GM21515 (cell line): ENCODE results near the gene AIDA.
"Not testable (repeated sequence)": the region's sequence is repeated elsewhere in the genome, so short reads cannot be mapped to it uniquely, and the experiment has no call there.

Experiments
- ATAC-seq: cut with Tn5 transposase; IDR thresholded peaks from one replicate; pipeline ENCODE4 v1.9.1; 2021; ENCODE audit not compliant: unreplicated experiment

The AIDA gene, protein sequence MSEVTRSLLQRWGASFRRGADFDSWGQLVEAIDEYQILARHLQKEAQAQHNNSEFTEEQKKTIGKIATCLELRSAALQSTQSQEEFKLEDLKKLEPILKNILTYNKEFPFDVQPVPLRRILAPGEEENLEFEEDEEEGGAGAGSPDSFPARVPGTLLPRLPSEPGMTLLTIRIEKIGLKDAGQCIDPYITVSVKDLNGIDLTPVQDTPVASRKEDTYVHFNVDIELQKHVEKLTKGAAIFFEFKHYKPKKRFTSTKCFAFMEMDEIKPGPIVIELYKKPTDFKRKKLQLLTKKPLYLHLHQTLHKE

DNA sequence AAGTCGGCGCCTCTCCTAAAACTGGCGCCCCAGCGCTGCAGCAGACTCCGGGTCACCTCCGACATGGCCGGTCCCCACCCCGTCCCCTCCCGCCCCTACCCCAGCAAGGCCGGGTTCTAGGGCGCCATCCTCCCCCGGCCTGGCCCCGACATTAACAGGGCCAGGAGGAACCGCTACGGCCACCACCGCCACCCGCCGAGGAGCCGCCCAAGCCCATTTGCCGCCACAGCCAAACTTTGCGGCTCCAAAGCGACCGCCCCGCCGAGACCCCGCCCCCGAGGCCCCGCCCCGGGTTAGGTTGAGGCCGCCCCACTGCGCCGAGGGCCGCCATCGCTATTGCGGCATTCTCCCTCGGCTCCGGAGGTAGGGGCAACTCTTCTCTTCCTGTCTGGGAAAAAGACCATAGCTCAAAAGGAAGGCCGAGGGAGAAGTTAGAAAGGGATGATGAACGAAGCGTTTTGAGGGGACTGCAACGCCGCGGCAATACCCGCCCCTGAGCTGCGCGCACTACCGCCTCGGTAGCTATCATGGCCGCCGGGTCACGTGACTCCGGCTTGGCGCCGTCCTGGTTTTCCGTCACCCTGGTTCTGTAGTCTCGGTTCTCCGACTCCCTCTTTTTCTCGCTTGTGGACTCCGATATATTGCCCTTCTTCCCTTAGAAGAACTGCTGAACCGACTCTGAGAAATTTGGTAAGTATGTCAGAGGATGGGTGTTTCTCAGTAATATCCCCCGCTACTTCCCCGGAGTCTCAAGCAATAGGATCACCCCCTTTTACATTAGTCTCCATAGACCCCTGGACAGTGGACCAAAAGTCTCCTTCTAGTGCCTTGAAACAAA lies at the start of gene AIDA, which contains the start of gene BROX:
Gene AIDA, minus strand, starts transcription at position 239 of the 838 bp plus-strand sequence. Its CDS starts 174 bp downstream, at position 65.
Gene BROX, plus strand, starts transcription at position 312 of the 838 bp plus-strand sequence. CDS start 3,136 bp downstream, outside the sequence.
- peak; percentile 79 for ATAC-seq

DNA sequence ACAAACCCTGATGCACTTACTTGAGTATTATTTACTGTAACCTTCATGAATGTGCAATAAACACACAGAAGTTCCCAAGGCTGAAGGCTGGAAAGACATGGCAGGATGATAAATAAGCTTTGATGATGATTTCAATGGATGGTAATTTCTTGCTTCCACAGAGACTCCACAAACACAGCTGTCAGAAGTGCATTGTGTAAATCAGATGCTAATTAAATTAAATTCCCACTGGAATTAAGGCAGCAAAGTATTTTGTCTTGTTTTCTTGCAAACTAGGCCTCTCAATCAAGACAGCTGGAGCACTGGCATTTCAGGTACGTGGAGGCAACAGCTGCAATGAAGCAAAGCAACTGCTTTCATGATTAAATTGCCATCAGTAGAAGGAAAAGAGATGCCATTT lies 48.8 kb upstream of the AIDA start:
- no peak for ATAC-seq

DNA sequence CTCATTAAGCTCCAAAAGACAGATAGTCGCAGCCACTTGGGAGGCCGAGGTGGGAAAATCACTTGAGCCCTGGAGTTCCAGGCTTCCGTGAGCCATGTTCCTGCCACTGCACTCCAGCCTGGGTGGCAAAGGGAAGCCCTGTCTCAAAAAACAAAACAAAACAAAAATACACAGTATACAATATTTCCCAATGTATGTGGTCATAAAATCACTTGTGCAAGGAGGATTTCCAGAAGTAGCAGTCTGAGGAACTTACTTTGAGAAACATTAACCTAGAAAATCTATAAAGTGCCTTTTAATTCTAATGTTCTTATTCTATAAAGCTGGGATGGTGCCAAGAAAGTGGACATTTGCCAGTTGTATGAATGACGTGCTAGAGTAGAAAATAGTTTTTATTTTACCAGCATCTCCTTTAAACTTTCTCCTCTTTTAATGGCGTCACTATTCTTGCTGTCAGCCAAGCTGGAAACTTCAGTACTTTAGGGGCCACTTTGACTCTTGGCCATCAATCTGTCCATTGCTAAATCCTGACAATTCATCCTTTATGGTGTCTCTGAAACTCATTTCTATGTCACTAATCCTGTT lies 47.3 kb upstream of the AIDA start:
- no peak for ATAC-seq

DNA sequence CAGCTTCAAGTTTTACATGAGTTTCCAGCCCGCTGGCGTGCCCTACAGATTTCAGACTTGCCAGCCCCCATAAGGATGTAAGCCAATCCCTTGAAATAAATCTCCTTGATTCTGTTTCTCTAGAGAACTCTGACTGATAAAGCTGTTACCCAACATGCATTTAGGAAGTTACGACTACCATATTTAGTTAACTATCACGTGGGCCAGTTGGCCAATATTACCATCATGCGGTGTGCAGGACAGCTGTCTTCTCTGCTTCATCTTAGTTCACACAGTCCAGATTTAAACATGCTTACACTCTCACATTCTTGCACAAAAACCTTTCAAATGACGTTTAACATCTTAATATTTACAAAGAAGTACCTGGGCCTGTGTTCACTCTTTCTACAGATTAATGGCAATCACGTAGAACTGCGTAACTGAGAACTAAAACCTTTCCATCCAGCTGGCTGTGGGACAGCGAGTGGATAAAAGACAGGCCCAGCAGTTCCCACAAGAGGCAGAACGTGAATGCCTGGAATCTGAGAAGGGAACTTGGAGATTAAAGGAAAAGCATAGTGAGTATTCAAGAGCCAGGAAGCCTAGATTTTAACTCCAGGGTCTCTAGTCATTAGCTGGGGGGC lies 45.5 kb upstream of the AIDA start:
- ATAC-seq: no peak

DNA sequence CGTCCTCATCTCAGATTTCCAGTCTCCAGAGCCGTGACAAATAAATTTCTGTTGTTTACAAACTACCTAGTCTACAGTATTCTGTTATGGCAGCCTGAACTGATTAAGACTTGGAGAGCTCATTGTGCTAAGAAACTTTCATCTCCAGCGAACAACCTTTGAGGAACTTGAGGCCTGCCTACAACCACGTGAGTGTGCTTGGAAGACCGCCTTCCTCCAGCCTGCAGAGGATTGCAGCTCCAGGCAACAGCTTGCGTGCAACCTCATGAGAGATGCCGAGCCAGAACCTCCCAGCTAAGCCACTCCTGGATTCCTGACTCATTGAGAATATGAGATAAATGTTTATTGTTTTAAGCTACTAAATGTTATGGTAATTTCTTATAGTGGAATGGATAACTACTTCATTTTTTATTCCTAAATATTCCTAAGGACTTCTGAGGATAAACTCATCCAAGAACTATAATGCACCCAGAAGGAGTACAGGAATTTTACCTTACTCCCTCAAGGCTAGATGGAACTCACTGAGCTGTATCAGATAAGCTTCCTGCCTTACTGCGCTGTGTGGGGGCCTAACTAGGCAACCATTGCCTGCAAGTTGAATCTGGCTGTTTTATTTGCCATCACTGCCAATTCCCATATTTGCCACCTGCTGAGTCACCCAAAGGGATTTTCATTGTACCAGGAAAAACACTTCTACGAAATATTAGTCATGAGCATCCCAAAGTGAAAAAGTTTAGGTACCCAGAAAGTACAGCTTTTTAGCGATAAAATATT lies 42.3 kb upstream of the AIDA start:
- no peak for ATAC-seq

DNA sequence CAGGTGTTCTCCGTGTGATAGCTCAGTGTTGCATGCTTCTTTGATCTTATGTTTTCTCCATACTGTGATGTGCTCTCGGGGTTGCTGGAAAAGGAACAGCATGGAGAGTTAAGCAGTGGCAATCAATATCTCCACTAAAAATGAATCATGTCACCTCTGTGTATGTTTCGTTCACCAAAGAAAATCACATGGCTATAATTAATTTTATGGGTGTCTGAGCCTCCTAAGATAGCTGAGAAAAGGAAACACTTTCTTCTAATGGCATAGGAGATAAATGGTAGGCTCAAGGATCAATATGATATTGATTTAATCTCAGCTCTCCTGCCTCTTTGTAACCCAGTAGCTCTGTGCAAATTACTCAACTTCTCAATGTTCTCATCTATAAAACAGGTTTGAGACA lies 39.0 kb upstream of the AIDA start:
- no peak for ATAC-seq

DNA sequence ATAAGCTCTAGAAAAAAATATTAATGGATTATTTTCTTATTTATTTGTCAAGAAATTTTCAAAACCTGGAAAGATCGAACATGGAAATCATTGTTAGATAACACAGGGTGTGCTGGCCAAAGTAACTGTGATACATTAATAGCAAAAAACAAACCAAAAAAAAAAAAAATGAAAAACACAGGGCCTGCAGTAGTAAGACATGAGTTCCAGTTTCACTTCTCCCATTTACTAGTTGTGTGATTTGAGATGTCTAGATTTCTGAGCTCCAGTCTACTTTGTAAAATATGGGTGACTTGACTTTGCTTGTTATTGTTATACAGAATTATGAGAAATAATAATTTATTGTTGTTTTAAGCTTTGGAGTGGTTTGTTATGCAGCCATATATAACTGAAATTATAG lies 38.4 kb upstream of the AIDA start:
- ATAC-seq: peak; percentile 94

DNA sequence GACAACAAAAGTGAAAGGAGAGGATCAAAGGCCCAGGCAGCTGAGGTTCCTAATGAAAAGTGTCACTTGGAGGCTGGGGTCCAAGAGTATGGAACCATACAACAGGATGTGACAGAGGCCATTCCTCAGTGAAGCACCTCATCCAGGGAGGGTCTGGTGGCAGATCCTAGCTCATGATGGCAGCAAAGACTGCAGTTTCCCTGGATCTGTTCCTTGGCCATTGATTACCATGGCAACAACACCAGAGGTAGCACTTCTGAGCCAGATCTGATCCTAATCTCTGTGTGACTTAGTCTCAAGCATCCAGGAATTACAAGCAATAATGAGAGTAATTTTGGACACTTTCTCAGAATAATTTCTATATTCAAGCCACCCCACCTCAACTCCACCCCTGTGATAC lies 37.6 kb upstream of the AIDA start:
- no peak for ATAC-seq

DNA sequence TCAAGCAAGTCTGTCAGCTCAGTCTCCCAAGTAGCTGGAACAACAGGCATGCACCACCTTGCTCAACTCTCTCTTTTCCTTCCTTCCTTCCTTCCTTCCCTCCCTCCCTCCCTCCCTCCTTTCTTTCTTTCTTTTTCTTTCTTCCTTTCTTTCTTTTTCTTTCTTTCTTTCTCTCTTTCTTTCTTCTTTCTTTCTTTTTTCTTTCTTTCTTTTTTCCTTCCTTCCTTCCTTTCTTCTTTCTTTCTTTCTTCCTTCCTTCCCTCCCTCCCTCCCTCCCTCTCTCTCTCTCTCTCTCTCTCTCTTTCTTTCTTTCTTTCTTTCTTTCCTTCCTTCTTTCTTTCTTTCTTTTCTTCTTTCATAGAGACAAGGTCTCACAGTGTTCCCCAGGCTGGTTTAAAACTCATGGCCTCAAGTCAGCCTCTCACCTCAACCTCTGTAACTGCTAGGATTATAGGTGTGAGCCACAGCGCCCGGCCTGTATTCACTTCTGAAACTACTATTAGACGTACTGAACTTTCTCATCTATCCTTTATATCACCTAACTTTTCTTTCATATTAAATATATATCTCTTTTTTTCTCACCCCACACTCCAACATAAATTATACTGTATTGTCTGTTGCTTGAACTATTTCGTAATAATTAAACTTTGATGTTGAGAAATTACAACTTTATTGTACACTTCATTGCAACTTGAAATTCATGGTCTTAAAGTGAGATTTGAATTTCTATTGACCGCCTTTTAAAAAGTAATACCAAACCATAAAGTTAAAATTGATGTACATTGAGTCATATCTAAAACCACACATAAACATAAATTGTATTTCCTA lies 29.6 kb upstream of the AIDA start:
- ATAC-seq: not testable (repeated sequence)

DNA sequence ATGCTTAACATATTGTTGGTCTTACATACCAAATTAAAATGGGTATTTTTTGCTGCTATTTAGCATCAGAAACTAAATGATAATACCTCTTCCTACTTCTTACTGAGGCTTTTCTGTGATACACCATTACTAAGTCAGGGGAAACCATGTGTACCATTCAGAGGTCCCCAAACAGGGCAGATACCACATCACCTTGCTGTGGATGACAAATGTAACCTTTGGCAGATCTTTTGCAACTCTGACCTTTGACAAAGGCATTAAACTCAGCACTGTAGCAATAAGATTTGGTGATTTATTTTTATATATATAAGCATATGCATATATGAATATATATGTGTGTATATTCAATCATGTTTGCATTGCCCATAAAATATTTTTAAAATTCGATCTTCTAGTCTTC lies 27.6 kb upstream of the AIDA start:
- no peak for ATAC-seq

DNA sequence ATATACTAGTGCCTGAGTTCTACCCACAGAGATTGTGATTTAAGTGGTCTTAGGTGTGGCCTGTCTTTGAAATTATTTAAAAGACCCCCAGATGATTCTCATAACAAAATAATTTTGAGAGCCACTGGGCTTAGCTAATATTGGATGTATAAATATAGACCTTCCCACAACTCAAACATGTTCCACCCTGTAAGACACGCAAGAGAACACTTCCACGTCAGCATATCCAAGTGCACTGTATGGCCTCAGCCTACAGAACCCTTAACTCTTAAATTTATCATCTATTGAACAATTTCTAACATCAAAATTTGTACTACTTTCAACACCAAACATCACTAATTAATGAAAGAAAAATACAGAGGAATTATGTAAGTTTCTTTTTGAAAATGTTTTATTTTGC lies 27.2 kb upstream of the AIDA start:
- no peak for ATAC-seq

DNA sequence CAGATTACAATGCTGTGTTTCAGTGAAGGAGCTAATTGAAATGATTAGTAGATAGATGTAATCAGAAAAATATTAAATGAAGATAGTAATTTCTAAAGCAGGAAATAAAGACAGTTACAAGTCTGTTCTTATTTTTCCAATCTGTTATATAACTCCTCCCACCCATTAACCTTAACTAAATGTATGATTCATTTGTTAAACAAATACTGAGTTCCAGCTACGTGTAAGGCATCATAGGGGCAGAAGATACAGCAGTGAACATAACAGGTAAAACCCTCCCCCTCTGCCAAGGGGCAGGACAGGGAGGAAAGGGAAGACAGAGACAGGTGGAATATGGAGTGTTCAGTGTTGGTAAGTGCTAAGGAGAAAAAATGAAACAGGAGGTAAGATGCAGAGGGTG lies 24.7 kb upstream of the AIDA start, which contains the start of gene FAM177B:
Gene FAM177B, plus strand, starts transcription at position 231 of the 400 bp plus-strand sequence. CDS start 9,344 bp downstream, outside the sequence.
- no peak for ATAC-seq

DNA sequence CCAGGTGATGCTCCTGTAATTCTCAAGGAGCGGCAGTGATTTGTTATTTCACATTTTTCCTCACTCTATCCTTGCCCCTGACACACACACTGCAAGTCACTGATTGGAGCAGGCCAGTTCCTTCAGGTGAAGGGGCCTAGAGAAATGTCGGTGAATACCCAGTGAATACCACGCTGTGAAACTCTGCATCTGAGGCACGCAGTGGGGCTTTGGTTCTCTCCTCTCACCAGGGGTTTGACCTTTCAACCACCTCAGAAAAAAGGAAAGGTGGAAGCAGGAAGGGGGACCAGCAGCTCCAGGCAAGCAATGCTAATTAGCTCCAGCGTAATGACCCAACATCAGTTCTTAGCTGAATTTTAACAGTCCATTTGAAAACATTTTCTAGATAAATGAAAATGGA lies 24.2 kb upstream of the AIDA start:
- no peak for ATAC-seq

DNA sequence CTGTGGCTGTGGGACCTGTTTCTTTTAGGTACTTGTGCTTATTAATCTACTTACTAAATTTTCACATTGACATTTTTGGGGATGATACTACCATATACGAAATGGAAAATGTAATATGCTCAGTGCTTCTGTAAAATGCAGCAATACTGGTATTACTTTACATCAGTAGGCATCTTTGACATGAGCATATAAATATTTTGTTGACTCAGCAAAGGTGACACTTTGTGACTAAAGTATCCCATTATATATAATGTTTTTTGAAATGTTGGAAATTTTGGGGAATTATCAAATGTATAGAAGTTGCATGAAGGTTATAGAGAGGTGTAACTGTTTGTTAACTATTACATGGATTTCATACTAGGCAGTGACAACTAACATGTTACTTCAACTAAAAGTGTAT lies 22.4 kb upstream of the AIDA start:
- no peak for ATAC-seq

DNA sequence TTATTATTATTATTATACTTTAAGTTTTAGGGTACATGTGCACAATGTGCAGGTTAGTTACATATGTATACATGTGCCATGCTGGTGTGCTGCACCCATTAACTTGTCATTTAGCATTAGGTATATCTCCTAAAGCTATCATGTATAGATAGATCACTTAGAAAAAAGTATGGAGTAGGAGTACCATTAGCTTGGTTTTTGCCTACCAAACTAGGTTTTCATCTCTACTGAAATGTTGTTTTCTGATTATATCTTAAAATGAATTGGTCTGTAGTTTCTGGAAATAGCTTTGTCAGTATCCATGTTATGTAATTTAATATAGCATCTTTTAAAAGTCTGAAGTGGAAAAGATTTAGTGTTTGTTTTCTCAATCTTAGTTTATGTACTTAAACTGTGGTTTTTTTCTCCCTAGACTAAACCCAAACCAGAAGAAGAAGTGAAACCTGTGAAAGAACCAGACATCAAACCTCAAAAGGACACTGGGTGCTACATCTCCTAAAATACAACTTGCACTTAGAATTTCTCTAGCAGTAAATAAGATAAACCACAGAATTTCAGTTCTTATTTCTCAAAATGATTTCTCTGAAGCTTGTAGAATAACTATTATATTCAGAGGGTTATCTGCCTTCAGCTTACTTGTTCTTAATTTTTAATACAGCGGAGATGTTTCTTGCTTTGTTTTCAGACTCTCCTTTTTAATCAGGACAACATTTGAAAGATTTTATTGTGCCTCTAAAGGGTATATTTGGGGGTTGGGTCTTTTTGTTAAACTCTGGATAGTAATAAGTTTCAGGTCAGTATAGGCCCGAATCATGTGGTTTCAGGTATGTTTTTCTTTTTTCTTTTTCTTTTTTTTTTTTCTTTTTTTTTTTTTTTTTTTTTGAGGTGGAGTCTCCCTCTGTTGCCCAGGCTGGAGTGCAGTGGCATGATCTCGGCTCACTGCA lies 20.2 kb upstream of the AIDA start:
- peak; percentile 99 for ATAC-seq

DNA sequence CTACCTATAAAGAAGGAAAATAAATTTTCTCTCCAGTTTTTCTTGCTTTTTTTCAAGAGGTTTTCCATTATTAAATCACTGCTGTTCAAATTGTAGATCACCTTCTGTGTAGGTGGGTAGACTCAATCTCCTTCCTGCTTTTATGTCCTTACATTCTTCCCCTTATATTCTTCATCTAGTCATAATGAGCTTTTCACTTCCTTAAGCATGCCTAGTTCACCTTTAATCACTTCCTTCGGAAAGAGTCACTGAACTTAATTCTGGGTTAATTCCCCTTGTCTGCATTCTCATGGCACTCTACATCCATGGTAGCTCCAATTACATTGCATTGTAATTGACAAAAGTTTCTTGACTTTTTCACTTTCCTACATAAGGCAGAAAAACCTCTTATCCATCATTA lies 18.6 kb upstream of the AIDA start:
- no peak for ATAC-seq

DNA sequence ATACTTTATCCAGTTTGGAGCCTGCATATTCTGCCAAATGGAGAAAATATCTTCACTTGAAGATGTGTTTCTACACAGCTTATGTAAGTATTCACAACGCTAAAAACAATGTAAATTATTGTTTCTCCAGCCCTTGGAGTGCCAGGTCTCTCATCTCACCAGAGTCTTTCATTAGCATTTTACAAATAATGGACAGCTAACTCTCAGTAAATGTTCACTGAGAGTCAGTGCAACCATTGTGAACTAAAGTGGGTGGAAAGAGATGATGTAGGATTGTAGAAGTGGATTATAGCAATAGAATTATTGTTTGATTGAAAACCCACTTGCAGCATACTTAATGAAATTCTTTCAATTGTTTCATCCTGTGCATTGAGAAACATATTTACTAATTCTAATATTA lies 16.5 kb upstream of the AIDA start:
- no peak for ATAC-seq

DNA sequence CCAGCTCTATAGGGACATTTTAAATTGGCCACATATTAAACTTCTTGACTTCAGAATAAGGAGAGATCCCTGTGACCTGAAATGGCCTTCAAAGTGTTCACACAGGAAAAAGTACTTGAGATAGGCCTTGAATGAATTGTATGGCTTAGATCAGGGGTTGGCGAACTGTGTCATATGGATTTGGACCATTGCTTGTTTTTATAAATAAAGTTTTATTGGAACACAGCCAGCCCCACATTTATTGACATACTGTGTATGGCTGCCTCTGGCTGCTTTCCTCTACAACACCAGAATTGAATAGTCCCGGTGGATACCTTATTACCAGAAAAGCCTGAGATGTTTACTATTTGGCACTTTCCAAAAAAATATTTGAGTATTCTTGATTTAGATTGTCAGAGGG lies 4.1 kb upstream of the AIDA start:
- no peak for ATAC-seq
